Measurements from ENCODE around the gene DCXR. TPM values are rescaled to one million over a fixed set of nuclear protein-coding genes. Genes with fewer than 3 reads are reported as not detected.

DCXR gene
- total RNA-seq, 1 donor from 2014 or later = 175 TPM

DNA sequence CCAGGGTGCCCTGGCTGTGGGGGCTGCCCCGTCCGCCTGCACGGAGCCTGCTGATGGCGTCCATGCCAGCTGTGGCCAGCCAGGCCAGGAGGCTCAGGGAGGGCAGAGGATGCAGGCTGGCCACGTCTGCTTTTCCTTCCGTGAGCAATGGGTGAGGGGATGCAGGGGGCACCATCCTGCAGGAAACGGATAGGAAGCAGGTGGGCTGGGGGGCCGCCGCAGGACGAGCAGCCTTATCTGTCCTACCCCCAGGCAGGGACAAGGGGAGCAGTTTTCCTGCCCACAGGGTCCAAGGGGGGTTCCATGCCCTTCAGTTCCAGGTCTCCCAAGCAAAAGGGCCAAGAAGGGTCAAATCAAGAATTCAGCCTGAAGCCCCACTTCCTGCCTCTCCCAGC lies 21.4 kb upstream of the DCXR start:
- DNase-seq (ENCODE audit: missing footprints) (peak; percentile 39), ATAC-seq (no peak)
- intact Hi-C loops (cut with DNase I) = no loop called here

DNA sequence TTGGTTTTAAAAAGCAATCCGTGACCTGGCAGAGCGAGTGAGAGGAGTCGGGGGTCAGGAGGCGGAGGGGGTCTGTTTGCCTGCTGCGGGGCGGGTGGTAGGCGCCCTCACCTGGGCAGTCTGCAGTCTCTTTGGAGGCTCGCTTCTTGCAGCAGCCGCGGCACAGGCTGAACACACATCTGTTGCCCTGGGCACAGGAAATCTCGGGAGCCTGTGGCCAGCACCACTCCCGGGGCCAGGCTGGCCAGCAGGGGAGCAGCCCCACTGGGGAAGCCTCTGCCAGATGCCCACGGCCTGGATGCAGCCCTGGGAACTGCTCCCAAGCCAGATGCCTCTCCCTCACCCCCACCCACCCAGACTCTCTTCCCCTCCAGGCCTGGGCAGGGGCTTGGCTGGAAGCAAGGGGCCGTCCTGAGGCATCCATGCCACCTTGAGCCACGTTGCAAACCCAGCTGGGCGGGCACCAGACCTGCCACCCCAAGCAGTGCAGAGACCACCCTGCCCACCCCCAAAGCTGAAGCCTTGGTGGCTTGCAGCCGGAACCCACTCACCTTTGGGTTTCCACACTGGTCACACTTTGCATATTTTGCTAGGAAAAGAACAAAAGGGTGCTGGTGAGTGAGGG lies 20.8 kb upstream of the DCXR start:
- intact Hi-C loops (cut with DNase I) = no loop called here
- DNase-seq (ENCODE audit: missing footprints) (peak; percentile 14), ATAC-seq (no peak)

DNA sequence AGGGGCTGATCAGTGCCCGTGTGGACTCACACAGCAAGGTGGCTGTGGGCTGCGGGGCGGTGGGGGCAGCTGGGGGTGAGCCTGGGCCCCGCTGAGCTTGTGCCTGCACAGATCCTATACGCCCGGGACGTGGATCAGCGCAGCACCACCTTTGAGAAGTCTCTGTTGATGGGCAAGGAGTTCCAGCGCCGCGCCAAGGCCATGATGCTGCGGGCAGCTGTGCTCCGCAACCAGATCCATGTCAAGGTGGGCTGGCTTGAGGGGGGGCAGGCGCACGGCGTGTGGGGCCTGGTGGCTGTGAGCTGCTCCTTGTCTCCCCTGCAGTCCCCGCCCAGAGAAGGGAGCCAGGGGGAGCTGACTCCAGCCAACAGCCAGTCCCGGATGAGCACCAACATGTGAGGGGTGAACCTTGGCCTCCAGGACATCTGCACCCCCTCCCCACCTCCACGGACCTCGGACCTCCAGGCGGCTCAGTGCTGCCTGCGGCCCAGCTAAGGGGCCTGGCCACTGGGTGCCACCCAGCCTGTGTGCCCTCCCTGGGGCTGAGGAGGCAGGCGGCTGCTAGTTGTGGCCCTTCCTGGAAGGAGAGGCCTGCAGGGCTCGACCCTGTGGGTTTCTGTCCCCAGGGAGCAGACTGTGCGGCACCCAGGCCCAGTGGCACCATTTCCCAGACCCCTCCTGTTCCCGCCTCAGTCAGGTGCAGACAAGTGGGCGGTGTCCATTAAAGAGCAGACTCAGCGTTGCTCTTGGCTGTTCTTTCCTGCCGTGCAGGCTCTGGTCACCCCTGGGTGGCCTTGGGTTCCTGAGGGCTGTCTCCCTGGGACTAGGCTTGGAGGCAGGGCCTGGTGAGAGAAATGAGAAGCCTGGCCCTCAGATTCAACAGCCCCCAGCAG lies 19.5 kb upstream of the DCXR start:
- ATAC-seq (no peak), DNase-seq (ENCODE audit: missing footprints) (peak; percentile 40)
- intact Hi-C loops (cut with DNase I) = no loop called here

DNA sequence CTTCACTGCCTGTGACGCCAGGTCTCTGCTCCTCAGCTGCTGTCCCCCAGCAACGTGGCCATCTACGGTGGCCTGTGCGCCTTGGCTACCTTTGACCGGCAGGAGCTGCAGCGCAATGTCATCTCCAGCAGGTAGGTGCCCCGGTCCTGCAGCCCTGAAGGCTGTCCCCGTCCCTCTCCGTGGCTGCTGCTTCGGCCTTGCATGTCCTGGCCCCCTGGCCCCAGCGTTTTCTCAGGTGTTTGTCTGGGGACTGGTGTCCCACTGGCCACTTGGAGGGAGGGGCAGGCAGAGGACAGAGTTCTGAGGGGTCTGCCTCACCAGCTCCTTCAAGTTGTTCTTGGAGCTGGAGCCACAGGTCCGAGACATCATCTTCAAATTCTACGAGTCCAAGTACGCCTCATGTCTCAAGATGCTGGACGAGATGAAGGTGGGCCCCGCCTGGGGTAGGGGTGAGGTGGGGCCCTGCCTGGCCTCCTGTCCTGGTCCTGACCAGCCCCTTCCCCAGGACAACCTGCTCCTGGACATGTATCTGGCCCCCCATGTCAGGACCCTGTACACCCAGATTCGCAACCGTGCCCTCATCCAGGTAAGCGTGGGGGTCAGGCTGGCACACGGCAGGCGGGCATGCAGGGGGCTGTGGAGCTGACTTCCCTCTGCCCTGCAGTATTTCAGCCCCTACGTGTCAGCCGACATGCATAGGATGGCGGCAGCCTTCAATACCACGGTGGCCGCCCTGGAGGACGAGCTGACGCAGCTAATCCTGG lies 18.6 kb upstream of the DCXR start:
- DNase-seq (ENCODE audit: missing footprints) (peak; percentile 54), ATAC-seq (no peak)
- intact Hi-C loops (cut with DNase I) = no loop called here

DNA sequence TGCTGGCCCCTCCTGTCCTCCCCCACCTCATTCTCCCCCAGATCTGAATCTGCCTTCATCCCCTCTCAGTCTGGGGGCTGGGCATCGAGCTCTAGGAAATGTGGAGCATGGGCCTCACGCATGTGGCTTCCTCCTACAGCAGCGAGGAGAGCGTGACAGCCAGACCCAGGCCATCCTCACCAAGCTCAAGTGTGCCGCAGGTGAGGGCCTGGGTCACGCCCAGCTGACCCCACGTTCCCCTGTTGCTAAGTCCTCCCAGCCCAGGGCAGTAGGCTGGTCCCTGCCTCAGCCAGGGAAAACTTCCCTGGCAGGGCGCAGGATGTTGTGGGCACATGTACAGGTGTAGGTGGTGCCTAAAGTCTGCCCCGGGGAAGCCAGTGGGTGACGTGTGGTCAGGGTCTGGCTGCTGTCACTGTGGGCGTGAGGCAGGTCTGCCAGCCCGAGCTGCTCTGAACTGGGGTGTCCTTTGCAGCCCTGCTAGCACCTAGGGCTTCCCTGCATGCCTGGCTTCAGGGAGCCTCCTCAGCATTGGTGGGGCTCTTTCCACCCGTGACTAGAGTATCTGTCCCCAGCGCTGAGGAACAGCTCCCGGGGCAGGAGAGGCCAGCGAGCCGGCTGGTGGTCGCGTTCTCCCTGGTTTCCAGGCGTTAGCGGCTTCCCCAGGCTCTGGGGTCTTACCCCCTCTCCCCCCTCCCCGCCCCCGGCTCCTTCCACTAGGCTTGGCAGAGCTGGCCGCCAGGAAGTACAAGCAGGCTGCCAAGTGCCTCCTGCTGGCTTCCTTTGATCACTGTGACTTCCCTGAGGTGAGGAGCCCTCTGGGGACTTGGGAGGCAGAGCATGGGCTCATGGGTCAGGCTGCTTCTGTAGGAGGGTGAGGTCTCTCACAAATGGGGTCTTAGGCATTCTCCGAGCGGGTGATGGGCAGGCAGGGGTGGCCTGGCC lies 17.8 kb upstream of the DCXR start:
- intact Hi-C loops (cut with DNase I) = no loop called here
- peak; percentile 32 for DNase-seq (ENCODE audit: missing footprints)

DNA sequence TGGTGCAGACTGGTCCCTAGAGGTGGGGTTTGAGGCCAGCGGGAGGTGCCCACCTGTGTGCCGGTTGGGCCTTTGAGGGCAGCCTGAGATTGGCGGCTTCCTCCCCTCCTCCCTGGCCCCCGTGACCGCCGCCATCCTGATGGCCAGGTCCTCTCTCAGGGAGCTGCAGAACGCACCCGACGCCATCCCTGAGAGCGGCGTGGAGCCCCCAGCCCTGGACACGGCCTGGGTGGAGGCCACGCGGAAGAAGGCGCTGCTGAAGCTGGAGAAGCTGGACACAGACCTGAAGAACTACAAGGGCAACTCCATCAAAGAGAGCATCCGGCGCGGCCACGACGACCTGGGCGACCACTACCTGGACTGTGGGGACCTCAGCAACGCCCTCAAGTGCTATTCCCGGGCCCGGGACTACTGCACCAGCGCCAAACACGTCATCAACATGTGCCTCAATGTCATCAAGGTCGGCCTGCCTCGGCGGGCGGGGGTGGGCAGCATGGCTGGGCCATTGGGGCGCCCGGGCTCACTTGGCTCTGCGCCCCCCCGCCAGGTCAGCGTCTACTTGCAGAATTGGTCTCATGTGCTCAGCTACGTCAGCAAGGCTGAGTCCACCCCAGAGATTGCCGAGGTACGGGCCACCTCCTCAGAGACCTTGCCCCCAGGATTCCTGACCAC lies 17.0 kb upstream of the DCXR start:
- DNase-seq (ENCODE audit: missing footprints) (peak; percentile 40), ATAC-seq (no peak)
- intact Hi-C loops (cut with DNase I) = no loop called here

More for the DNA sequence above, 17.8 kb upstream of the DCXR start:
- ATAC-seq = no peak

DNA sequence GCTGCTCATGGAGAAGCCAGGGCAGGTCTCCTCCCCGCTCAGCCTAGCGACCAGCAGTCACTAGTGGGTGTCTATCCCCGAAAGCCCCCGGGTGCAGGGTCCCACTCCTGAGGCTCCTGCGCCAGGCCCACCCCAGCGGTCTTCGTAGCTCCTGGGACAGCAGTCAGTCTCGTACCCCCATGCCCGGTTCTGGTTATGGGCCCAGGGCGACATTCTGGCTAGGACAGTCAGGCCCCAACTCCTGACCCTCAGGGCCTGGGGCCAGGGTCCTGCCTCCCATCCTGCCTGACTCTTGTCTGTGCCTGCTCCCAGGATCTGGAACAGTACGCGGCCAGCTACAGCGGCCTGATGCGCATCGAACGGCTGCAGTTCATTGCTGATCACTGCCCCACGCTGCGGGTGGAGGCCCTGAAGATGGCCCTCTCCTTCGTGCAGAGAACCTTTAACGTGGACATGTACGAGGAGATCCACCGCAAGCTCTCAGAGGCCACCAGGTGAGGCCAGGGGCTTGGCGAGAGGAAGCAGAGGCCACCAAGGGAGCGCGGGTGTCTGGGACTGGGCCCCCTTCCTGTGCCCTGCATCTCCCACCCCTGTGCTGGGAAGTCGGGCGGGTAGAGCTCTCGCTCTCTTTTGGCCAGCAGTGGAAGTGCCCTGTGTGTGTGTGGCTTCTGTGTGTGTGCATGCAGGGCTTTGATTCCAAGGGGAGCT lies 16.2 kb upstream of the DCXR start:
- intact Hi-C loops (cut with DNase I) = no loop called here
- DNase-seq (ENCODE audit: missing footprints) = peak; percentile 48
- no peak for ATAC-seq

DNA sequence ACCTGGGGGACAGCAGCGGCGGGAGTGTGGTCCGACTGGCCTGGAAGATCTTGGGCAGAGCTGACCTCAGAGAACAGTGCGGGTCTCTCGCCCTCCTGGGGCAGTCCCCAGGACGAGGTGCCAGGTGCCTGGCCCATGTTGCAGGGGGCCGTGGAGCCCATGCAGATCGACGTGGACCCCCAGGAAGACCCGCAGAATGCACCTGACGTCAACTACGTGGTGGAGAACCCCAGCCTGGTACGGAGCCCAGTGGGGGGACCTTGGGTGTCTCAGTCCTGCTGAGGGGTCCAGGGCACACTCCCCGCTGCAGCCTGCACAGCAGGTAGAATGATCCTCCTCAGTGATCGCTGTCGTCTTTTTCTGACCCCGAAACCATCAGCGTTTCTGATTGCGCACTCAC lies 15.6 kb upstream of the DCXR start:
- DNase-seq (ENCODE audit: missing footprints) (peak; percentile 32), ATAC-seq (no peak)
- intact Hi-C loops (cut with DNase I) = no loop called here

DNA sequence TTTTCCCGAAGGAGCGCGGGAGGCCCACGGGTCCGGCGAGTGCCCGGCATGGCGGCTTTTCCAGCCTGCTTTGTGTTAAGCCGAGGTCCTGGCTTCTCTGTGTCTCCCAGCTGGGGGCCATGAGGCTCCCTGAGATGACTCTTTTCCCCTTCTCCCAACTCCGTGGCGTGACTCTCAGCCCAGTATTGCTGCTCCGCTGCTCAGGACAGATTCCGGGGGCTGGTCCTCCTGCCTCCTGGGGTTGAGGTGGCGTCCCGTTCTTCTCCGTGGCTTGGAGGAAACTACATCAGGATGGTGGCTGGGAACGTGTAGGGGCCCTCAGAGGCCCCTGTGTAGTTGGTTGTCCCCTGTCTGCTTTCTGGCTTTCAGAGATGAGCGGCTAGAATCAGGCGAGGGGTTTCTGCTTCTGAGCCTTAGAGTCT lies 15.2 kb upstream of the DCXR start:
- ATAC-seq (no peak), DNase-seq (ENCODE audit: missing footprints) (no peak)
- intact Hi-C loops (cut with DNase I) = no loop called here

DNA sequence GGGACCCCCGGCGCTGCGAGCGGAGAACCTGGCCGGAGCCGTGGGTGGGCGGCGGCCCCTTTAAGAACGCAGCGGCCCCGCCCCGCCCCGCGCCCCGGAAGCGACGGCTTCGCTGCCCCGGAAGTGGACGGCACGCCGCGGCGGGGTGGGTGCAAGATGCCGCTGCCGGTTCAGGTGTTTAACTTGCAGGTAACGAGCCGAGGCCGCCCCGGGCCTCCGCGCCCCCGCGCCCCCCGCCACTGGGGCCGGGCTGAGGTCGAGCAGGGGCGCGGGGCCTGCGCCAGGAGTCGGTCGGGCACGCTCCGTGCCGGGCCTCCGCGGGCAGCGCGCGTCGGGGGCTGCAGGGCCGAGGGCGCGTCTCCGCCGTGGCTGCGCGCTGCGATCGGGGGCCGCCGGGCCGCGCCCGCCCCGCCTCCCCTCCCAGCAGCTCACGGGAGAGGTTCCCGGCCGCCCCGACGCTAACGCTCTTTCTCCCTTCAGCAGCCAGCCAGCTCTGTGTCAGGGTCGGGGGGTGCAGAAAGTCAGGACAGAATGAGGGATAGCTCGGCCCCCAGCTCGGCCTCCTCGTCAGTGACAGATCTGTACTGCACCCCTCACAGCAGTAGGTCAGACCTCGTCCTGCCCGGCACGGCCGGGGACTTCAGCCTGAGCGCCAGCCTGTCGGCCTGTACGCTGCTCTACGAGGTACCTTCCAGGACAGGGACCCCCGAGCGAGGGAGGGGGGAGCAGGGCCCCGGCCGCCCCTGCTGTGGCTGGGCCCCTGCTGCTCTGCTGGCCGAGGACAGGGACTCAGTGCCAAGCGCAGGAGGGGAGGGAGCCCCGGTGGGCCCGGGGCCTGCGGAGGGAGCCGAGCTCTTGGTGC lies 14.5 kb upstream of the DCXR start, which contains the start of the genes GPS1 and RFNG:
TSS of gene GPS1 (plus strand) at position 123 of the 862 bp plus-strand sequence. CDS start at position 157, 34 bp downstream.
TSS of gene RFNG (minus strand) at position 36 of the 862 bp plus-strand sequence. CDS start 45 bp downstream, outside the sequence.
- intact Hi-C loops (cut with DNase I) = no loop called here
- peak; percentile 92 for DNase-seq (ENCODE audit: missing footprints)
- ATAC-seq = peak; percentile 65

DNA sequence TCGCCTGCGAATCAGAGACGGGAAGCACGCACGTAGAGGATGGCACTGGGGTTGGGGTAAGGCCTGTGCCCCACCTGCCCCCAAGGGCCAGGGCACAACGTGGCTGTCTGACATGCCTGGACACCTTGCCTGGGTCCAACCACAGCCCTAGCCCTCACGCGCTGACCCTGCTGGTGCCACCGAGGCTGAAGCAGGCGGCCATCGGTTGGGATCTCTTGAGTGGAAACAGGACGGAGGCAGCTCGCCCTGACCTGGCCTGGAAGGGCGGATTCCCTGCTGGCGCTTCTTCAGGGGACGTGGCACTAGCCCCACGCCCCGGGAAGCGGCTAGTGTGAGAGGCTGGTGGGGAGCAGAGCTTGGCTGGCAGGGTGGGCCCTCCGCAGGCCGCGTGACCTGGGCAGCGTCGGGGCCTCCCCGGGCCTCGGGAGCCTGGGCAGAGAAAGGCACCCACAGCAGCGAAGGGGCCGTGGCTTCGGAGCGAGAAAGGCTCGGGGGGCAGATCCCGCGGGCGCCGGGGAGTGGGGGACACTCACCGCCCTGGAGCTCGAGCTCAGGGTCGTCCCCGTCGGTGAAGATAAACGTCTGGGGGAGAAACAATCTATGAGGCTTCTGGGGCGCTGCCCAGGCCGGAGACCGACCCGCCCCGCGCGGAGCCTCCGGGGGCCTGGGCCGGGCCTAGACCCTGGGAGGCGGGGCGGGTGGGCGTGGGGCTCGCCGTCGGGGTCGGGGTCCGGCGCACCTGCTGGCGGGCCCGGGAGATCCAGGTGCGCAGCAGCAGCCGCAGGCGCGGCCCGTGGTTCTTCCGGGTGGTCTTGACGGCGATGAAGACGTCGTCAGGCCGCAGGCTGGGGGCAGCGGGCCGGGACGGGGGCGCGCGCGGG lies 13.5 kb upstream of the DCXR start:
- ATAC-seq = peak; percentile 15
- DNase-seq (ENCODE audit: missing footprints) = peak; percentile 73
- intact Hi-C loops (cut with DNase I) = no loop called here

DNA sequence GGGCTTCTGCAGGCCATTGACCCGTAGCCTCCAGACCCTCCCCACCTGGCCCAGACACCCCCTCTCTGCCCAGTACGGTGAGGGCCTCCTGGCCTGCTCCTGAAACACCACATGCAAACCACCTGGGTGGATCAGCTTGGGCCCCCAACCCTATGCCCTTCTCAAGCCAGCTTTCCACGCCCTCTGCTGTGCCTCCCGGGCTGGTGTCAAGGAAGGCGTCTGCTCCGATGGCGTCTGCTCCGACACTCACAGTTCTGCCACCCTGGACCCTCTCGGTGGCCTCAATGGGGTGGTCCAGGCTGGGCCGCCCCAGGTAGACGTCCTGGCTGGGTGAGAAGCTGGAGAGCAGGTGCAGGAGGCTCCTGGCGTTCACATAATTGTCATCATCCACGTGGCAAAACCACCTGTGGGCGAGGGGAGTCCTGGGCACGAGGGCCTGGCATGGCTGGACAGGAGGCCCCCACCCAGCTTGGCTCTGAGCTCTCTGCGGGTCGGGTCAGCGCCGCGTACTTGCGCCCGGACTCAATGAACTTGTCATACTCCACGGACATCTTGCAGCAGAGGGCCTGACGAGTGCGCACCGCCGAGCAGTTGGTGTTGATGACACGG lies 12.8 kb upstream of the DCXR start:
- intact Hi-C loops (cut with DNase I) = no loop called here
- ATAC-seq = no peak

DNA sequence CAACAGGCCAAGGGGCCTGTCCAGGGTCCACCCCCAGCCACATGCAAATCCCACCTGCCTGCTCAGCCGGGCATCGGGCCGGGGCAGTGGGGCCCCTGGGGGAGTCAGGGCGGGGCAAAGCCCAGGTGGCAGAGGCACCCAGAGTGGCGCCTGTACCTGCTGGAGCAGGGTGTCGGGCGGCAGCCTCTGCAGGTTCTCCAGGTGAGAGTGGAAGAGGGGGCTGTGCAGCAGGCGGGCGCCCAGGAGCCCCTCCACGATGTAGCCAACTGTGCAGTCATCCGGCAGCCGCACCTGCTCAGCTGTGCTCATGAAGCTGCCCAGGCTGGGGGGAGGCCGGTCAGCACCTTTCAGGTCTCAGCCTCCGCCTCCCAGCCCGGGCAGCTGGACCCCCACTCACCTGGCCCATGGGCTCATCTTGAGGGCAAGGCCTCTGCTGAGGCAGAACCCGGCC lies 12.0 kb upstream of the DCXR start:
- intact Hi-C loops (cut with DNase I) = no loop called here
- peak; percentile 56 for DNase-seq (ENCODE audit: missing footprints)
- no peak for ATAC-seq

More for the DNA sequence above, 12.8 kb upstream of the DCXR start:
- DNase-seq (ENCODE audit: missing footprints) = peak; percentile 30

DNA sequence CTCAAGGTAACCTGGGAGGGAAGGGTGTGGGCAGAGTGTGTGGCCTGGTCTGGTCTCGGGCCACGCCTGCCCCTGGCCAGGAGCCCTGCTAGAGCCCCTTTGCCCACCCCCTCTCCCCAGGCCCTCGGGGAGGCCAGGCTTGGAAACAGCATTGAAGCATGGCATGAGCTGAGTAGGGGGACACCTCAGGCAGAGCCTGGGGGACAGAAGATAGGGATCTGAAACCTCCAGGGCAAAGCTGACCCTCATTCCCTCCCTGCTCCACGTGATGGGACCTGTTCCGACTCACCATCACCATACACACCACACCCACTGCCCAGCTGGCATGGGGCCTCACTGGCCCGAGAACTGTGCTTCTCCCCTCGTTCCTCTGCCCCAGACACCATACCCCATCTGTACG lies 11.6 kb upstream of the DCXR start:
- ATAC-seq = no peak
- DNase-seq (ENCODE audit: missing footprints) = no peak
- intact Hi-C loops (cut with DNase I) = no loop called here

DNA sequence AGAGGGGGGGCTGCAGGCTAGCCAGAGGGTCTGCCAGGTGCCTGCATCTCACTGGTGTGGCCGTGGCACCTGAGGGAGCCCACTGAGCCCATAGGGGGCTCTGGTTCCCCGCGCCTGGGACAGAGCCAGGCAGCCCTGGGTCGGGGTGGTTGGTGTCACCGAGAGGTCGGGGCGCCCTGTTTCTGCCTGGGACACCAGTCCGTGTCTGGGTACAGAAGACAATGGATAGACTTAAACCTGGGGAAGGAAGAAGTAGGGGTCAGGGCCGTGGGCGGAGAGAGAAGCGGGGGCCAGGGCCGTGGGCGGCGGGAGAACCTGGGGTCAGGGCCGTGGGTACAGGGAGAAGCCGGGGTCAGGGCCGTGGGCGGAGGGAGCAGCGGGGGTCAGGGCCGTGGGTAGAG lies 11.1 kb upstream of the DCXR start:
- intact Hi-C loops (cut with DNase I) = no loop called here
- DNase-seq (ENCODE audit: missing footprints) (no peak), ATAC-seq (no peak)

All from Right ventricle myocardium inferior (tissue), 1 donor.